ENCODE results near the gene EYA2. TPM values are rescaled to one million over a fixed set of nuclear protein-coding genes. Genes with fewer than 3 reads are reported as not detected.

The EYA2 gene
- total RNA-seq, 1 experiment from 2014 or later, result 0.08 TPM

DNA sequence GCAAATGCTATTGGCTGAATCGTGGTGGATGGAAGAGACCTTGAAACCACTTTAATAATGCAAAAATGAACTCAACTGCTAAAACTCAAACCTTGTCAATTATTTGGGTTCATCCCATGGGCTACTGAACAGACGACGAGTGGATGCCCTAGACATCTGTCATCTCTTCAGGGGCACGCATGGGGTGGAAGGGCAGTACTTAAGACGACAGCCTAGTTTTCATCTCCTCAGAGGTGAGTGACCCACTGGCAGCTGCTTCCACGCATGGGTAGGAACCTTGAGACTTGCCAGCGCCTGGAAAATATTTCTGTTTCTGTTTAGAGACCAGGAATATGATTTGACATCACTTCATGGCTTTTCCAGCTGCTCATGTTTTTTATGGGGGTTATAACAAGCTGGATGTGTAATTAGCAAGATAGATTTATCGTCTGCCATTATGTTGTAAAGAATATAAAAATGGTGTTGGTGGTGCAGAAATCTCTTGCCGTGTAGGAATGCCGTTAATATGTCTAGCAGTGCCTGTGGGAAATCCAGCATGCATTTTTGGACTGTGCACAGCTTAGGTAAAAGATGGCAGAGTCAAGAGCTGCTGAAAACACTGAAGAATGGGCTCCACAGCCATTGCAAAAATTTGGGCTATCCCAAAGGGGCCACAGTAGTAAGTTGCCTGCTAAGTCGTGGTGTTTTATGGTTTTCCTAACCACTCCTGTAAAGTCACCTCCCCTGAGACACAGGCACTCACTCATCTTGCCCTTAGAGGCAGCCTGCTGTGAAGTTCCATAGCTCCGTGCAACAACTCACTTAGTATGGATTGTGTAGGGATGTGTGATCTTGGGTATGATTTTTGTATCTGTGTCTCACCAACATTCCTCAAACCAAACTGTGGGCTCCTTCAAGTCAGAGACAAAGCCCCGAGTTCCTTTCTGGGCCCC lies 203.3 kb downstream of the EYA2 start:
- Histone ChIP-seq H3K9me3 (replicated peaks) (0 out of 2 replicates have a peak, but pooled peaks cover 9% of the 10 kb centered on the region), H3K27me3 (replicated peaks) (no peaks in the 10 kb centered on the region), H3K4me1 (replicated peaks) (no peaks in the 10 kb centered on the region), H3K27ac (no peak overlapping the region), H3K4me3 (no peak overlapping the region), H3K36me3 (no peaks in the 10 kb centered on the region)
- DNase-seq (ENCODE audit: low read depth in 1 of 2, low spot score in 2 of 2), result no peak

DNA sequence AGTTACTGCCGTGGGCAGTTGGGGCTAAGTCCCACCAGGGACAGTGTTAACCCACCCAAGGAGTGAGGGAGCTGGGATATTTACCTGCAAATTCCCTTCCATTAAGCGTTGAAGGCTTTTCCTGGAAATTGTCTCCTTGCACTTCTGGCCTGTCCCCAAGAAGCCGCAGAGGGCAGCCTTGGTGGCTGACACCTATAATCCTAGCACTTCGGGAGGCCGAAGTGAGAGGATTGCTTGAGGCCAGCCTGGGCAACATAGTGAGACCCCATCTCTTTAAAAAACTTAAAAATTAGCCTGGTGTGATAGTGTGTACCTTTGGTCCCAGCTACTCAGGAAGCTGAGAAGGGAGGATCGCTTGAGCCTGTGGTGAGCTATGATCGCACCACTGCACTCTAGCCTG lies 204.4 kb downstream of the EYA2 start:
- H3K27ac ChIP-seq, result no peak overlapping the region
- no peaks in the 10 kb centered on the region for H3K4me1 ChIP-seq (replicated peaks)
- 0 out of 2 replicates have a peak, but pooled peaks cover 9% of the 10 kb centered on the region for H3K9me3 ChIP-seq (replicated peaks)
- H3K4me3 ChIP-seq, result no peak overlapping the region
- DNase-seq (ENCODE audit: low read depth in 1 of 2, low spot score in 2 of 2), result no peak
- no peaks in the 10 kb centered on the region for H3K27me3 ChIP-seq (replicated peaks)
- no peaks in the 10 kb centered on the region for H3K36me3 ChIP-seq

DNA sequence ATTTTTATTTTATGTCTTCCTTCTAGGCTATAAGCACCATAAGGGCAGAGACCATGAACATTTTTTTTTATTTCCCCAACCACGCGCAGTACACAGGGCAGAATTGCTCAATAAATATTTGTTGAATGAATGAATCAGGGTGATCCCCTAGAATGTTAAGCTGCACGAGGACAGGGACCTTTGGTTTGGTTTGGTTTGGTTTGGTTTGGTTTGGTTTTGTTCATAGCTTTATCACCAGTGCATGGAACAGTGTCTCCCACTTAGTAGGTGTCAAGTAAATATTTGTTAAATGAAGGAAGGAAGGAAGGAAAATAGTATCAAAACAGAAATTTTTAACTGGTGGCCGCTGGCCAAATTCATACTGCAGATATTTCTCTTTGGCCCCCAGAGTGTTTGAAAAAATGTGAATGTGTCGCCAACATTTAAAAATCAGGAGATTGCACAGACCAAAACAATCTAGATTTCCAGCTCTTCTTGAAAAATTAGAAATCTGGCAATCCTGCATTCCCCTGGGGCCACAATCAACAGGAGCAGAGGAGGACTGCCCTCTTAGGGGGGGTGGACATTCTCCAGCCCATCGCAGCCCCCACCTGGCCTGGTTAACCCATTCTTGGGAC lies 205.3 kb downstream of the EYA2 start:
- Histone ChIP-seq H3K36me3 (no peaks in the 10 kb centered on the region), H3K27ac (no peak overlapping the region), H3K4me3 (no peak overlapping the region), H3K27me3 (replicated peaks) (no peaks in the 10 kb centered on the region), H3K4me1 (replicated peaks) (no peaks in the 10 kb centered on the region), H3K9me3 (replicated peaks) (0 out of 2 replicates have a peak, but pooled peaks cover 9% of the 10 kb centered on the region)
- DNase-seq (ENCODE audit: low read depth in 1 of 2, low spot score in 2 of 2), result no peak

DNA sequence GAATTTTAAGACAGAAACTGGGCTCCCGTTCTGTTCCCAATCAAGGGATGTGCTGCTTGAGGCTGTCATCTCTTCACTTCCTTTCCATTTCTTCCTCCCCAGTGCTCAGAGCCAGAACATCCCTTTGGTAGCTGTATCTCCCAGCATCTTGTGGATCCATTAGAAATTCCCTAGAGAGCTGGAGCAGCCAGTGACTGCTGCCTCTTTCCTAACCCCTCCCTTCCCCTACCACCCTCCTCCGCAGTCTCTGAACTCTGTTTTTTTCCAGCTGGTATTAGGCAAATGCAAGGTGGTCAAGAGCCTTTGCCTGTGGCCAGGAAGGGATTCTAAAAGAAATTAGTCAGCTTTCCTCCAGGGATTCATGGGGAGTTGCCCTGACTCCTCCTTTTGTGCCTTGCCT lies 208.0 kb downstream of the EYA2 start:
- H3K4me3 ChIP-seq, result no peak overlapping the region
- no peaks in the 10 kb centered on the region for H3K36me3 ChIP-seq
- no peaks in the 10 kb centered on the region for H3K9me3 ChIP-seq (replicated peaks)
- no peaks in the 10 kb centered on the region for H3K4me1 ChIP-seq (replicated peaks)
- no peak overlapping the region for H3K27ac ChIP-seq
- DNase-seq (ENCODE audit: low read depth in 1 of 2, low spot score in 2 of 2), result no peak
- no peaks in the 10 kb centered on the region for H3K27me3 ChIP-seq (replicated peaks)

DNA sequence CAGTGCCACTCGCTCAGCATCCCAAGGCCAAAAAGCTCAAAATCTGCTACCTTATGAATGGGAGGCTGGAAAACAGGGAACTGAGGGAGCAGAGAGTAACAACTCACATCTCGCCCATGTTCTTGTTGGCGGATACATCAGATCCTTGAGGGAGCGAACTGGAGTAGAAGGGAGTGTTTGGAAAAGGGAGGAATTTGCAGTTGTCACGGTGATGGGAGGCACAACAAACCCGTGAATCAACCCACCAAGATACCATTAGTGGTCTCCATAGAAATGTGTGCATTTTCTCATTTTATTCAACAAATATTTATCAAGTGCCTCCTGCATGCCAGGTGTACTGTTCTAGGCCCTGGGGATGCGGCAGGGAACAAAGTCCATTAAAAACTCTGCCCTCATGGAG lies 212.1 kb downstream of the EYA2 start:
- no peaks in the 10 kb centered on the region for H3K27me3 ChIP-seq (replicated peaks)
- DNase-seq (ENCODE audit: low read depth in 1 of 2, low spot score in 2 of 2), result no peak
- peaks cover 10% of the 10 kb centered on the region; the same call in 1 of the 2 replicates for H3K9me3 ChIP-seq (replicated peaks)
- H3K4me3 ChIP-seq, result no peak overlapping the region
- H3K4me1 ChIP-seq (replicated peaks), result no peaks in the 10 kb centered on the region
- no peak overlapping the region for H3K27ac ChIP-seq
- H3K36me3 ChIP-seq, result no peaks in the 10 kb centered on the region

DNA sequence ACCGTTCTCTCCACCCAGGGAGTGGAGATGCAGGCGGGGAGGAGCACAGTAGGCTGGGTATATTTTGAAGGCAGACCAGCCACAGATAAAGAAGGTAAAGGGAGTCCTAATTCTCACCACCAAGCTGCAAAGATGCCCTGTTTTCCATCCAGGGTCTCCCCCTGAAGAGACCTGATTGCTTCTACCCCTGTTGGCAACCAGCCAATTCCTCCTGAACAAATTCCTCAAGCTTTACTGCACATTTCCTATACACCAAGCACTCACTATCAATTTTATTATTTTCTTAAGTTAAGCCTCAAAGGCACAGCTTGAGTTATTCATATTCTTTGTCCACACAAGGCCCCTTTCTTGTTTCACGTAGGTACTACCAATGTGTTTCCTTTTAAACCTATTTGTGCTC lies 214.4 kb downstream of the EYA2 start:
- H3K36me3 ChIP-seq, result no peaks in the 10 kb centered on the region
- no peak overlapping the region for H3K27ac ChIP-seq
- H3K27me3 ChIP-seq (replicated peaks), result no peaks in the 10 kb centered on the region
- H3K4me3 ChIP-seq, result no peak overlapping the region
- H3K4me1 ChIP-seq (replicated peaks), result no peaks in the 10 kb centered on the region
- peaks cover 10% of the 10 kb centered on the region; the same call in 1 of the 2 replicates for H3K9me3 ChIP-seq (replicated peaks)
- DNase-seq (ENCODE audit: low read depth in 1 of 2, low spot score in 2 of 2), result no peak

DNA sequence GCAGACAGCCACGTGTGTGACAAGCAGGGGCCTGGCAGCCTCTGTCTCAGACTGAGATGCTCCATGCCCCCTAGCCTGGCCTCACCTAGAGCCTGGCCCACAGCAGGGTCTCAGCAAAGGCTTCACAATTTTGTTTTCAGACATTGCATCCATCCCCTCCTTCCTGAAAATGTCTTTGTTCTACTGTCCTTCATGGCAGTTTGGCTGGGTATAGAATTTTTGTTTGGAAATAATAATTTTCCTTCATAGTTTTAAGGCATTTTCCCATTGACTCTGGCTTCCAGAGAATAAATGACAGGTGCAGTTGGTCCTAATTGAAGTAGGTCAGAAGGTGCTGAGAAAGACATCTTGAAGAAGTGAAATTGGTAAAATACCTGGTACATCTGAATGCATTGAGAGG lies 216.2 kb downstream of the EYA2 start:
- DNase-seq (ENCODE audit: low read depth in 1 of 2, low spot score in 2 of 2), result no peak
- H3K4me3 ChIP-seq, result no peak overlapping the region
- no peaks in the 10 kb centered on the region for H3K36me3 ChIP-seq
- no peak overlapping the region for H3K27ac ChIP-seq
- no peaks in the 10 kb centered on the region for H3K27me3 ChIP-seq (replicated peaks)
- no peaks in the 10 kb centered on the region for H3K4me1 ChIP-seq (replicated peaks)
- peaks cover 10% of the 10 kb centered on the region; the same call in 1 of the 2 replicates for H3K9me3 ChIP-seq (replicated peaks)

DNA sequence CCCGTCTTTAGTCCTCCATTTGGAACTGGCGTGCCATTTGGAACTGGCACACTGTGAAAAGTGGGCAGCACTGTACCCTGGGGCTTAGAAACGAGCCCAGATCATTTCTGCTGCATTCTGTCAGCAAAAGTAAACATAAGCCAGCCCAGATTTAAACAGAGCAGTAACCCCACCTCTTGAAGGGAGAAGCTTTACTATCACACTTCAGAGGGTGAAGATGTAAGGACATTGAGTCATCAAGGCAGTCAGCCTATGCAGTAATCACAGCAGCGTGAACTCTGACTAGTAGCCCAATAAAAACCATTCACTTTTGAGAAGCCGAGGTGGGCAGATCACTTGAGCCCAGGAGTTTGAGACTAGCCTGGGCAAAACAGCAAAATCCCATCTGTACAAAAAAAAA lies 216.9 kb downstream of the EYA2 start:
- Histone ChIP-seq H3K27ac (no peak overlapping the region), H3K27me3 (replicated peaks) (no peaks in the 10 kb centered on the region), H3K36me3 (no peaks in the 10 kb centered on the region), H3K4me3 (no peak overlapping the region), H3K4me1 (replicated peaks) (no peaks in the 10 kb centered on the region), H3K9me3 (replicated peaks) (peaks cover 10% of the 10 kb centered on the region; the same call in 1 of the 2 replicates)
- no peak for DNase-seq (ENCODE audit: low read depth in 1 of 2, low spot score in 2 of 2)

DNA sequence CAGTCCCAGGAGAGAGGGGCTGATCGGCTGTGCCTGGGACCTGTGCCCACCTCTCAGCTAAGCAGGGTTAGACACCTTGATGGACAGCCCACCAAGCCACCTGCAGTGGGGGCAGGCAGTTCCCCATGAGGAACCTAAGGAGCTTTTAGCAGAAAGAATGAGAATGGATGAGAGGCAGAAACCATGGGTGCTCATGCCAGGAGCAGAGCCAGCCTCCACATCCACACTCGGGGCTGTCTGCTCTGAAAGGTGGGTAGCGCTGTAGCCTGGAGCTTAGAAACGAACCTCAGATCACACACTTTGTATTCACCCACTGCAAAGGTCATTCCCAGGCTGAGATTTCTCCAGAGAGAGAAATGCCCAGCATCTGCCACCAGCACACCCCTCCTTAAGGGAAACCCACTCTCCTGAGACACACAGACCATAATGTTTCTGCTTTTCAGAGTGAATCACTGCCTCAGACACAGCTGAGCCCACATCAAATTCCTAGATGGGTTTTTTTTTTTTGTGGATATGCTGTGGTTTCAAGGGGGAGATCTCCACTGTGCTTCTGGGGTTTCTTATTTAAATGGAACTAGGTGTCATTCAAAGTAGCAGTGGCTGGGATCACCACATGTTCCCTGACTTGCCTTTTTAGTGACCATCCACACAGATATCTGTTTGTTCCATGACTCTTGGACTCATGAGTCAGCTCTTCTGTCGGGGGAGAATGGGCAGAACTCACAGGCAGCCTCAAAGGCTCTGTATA lies 218.9 kb downstream of the EYA2 start:
- Histone ChIP-seq H3K4me3 (no peak overlapping the region), H3K36me3 (no peaks in the 10 kb centered on the region), H3K9me3 (replicated peaks) (peaks cover 10% of the 10 kb centered on the region; the same call in 1 of the 2 replicates), H3K27ac (no peak overlapping the region), H3K27me3 (replicated peaks) (no peaks in the 10 kb centered on the region), H3K4me1 (replicated peaks) (peaks cover 16% of the 10 kb centered on the region)
- no peak for DNase-seq (ENCODE audit: low read depth in 1 of 2, low spot score in 2 of 2)

DNA sequence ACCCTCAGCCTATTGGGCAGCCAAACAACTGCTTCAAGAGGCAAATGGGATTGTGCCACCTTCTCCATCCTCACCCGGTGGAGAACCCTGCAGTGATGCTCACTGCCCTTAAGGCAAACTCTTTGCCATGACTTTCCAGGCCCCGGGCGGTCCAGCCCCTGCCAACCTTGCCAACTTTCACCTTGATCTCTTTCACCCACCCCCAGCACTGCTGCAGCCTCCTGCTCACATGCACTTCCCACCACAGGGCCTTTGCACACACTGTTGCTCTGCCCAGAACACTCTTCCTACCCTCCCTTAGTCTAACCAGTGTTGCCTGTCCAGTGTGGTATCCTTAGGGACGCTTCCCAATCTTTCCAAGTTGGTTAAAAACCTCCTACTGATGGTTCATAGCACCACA lies 221.1 kb downstream of the EYA2 start:
- Histone ChIP-seq H3K4me3 (no peak overlapping the region), H3K36me3 (no peaks in the 10 kb centered on the region), H3K27ac (no peak overlapping the region), H3K9me3 (replicated peaks) (peaks cover 9% of the 10 kb centered on the region; the same call in 1 of the 2 replicates), H3K27me3 (replicated peaks) (no peaks in the 10 kb centered on the region), H3K4me1 (replicated peaks) (peaks cover 19% of the 10 kb centered on the region)
- DNase-seq (ENCODE audit: low read depth in 1 of 2, low spot score in 2 of 2), result no peak

DNA sequence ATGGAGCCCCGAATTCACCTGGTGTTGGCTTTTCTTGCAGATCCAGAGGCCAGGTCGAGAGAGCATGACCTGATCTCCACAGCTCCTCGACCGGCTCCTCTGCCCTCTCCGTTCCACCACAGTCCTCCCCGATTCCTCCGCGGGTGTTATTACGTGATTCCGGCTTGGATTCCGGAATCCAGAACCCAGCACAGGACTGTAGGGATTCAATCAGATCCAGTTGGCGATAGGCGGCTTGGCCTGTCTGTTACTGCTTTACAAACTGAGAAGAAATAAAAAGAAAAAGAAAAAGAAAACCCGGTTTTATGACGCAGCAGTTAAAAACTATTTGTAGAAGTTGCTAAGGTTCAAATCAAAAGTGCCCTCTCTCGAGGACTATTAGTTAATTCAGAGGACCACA lies 222.7 kb downstream of the EYA2 start:
- no peak overlapping the region for H3K4me3 ChIP-seq
- no peaks in the 10 kb centered on the region for H3K9me3 ChIP-seq (replicated peaks)
- no peak overlapping the region for H3K27ac ChIP-seq
- H3K27me3 ChIP-seq (replicated peaks), result no peaks in the 10 kb centered on the region
- no peaks in the 10 kb centered on the region for H3K36me3 ChIP-seq
- no peak for DNase-seq (ENCODE audit: low read depth in 1 of 2, low spot score in 2 of 2)
- peaks cover 19% of the 10 kb centered on the region for H3K4me1 ChIP-seq (replicated peaks)

DNA sequence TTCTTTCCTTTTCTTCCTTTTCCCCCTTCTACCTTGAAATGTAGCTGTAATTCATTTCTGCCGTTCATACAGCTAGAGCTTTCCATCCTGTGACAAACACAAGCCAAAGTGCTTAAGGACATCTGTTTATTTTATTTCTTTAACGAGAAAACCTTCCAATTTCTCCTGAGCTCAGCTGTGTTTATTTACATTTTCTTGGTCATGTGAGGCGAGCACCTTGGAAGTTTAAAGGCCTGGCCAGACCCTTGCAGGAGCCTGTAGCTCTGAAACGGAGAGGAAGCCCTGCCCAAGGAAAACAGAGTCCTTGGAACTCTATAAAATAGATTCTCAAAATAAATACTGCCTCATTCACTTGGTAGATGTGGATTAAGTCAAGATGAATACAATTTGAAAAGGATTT lies 223.1 kb downstream of the EYA2 start:
- peaks cover 19% of the 10 kb centered on the region for H3K4me1 ChIP-seq (replicated peaks)
- no peaks in the 10 kb centered on the region for H3K9me3 ChIP-seq (replicated peaks)
- no peaks in the 10 kb centered on the region for H3K27me3 ChIP-seq (replicated peaks)
- no peak overlapping the region for H3K27ac ChIP-seq
- DNase-seq (ENCODE audit: low read depth in 1 of 2, low spot score in 2 of 2), result peak in 1 of 2 experiments; percentile 33
- H3K36me3 ChIP-seq, result no peaks in the 10 kb centered on the region
- no peak overlapping the region for H3K4me3 ChIP-seq

DNA sequence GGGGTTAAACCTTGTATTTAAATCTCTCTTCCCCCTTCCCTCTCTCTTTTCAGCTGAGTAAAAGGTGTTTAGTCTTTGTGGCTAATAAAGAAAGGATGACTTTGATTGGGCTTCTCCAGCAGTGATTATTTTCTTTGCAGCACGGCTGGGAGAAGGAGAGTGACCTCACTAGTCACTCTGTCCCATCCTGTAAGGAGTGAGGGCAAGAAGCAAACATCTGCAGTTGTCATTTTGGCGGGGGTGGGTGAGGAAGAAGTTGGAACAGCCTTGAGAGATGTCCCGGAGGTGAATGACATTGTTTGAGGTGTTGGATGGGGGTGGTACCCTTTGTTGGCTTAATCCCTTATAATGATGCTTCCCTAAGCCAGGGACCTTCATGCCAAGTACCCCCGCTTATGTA lies 223.6 kb downstream of the EYA2 start:
- DNase-seq (ENCODE audit: low read depth in 1 of 2, low spot score in 2 of 2), result peak in 1 of 2 experiments; percentile 45
- no peaks in the 10 kb centered on the region for H3K36me3 ChIP-seq
- H3K9me3 ChIP-seq (replicated peaks), result no peaks in the 10 kb centered on the region
- H3K4me1 ChIP-seq (replicated peaks), result peaks cover 19% of the 10 kb centered on the region
- H3K4me3 ChIP-seq, result no peak overlapping the region
- no peak overlapping the region for H3K27ac ChIP-seq
- no peaks in the 10 kb centered on the region for H3K27me3 ChIP-seq (replicated peaks)

DNA sequence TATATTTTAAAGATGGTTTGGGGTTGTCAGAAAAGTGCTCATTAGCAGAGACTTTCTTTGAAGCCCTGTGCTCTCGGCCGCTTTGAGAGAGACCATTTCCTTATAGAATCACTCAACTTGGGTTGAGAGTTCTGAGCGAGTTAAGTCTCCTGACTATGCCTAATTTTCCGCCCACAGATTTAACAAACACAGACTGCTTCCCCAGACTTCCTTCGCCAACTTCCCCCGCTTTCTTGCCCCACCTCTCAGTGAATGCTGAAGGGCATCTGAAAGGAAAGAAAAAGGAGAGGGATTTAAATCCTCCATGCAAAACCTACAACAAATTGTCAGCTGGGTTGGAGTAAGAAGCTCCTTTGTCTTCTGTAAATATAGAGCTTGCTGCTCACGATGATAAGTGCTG lies 224.0 kb downstream of the EYA2 start:
- Histone ChIP-seq H3K27me3 (replicated peaks) (no peaks in the 10 kb centered on the region), H3K4me3 (no peak overlapping the region), H3K36me3 (no peaks in the 10 kb centered on the region), H3K9me3 (replicated peaks) (no peaks in the 10 kb centered on the region), H3K27ac (no peak overlapping the region), H3K4me1 (replicated peaks) (peaks cover 19% of the 10 kb centered on the region)
- no peak for DNase-seq (ENCODE audit: low read depth in 1 of 2, low spot score in 2 of 2)

All from SJSA1 (cell line).